LNCaP clone FGC (cell line): ENCODE results near the gene SIRT7.

Experiments
- DNase-seq: peaks from one replicate; pipeline ENCODE4 v3.0.0-alpha.2; 2011; ENCODE audit warnings: low read depth
- H3K4me3 ChIP-seq: 2 replicates; pipeline ENCODE4 v1.5.1; 2011; ENCODE audit warnings: mild to moderate bottlenecking, low read depth, low read length, control low read depth
- TF ChIP-seq, protein P1 (sequence below): IDR thresholded peaks from 2 replicates; pipeline ENCODE4 v1.5.1; 2012; ENCODE audit warnings: mild to moderate bottlenecking; ENCODE audit not compliant: control insufficient read depth, insufficient read depth; ENCODE audit errors: extremely low read depth

The SIRT7 gene, protein sequence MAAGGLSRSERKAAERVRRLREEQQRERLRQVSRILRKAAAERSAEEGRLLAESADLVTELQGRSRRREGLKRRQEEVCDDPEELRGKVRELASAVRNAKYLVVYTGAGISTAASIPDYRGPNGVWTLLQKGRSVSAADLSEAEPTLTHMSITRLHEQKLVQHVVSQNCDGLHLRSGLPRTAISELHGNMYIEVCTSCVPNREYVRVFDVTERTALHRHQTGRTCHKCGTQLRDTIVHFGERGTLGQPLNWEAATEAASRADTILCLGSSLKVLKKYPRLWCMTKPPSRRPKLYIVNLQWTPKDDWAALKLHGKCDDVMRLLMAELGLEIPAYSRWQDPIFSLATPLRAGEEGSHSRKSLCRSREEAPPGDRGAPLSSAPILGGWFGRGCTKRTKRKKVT

GRCh38 chr17:81917565-81918332, at the start of gene SIRT7:
Gene SIRT7 (minus strand): TSS chr17:81918176. CDS start chr17:81918131, 45 bp downstream.
- H3K4me3 ChIP-seq, result peak within 1 kb of the TSS; percentile 63
- DNase-seq, result no peak
- TF ChIP-seq, protein P1, sequence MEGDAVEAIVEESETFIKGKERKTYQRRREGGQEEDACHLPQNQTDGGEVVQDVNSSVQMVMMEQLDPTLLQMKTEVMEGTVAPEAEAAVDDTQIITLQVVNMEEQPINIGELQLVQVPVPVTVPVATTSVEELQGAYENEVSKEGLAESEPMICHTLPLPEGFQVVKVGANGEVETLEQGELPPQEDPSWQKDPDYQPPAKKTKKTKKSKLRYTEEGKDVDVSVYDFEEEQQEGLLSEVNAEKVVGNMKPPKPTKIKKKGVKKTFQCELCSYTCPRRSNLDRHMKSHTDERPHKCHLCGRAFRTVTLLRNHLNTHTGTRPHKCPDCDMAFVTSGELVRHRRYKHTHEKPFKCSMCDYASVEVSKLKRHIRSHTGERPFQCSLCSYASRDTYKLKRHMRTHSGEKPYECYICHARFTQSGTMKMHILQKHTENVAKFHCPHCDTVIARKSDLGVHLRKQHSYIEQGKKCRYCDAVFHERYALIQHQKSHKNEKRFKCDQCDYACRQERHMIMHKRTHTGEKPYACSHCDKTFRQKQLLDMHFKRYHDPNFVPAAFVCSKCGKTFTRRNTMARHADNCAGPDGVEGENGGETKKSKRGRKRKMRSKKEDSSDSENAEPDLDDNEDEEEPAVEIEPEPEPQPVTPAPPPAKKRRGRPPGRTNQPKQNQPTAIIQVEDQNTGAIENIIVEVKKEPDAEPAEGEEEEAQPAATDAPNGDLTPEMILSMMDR, result no peak

DNA sequence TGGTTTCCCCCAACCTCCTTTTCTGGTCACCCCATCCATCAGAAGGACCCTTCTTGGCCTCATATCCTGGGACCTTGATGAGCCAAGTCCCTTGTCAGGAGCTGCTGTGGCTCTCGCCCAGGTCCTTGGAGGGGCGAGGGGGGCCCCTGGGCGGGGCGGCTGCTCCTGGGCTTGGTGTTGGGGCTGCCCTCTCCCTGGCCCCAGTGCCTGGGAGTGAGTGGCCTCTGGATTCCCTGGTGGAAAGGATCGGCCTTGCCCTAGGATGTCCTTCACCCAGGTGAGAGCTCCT, 49.2 kb upstream of the SIRT7 start:
- no peak overlapping the region for H3K4me3 ChIP-seq
- no peak for DNase-seq

GRCh38 chr17:81966343-81967243, 48.6 kb upstream of the SIRT7 start:
- TF ChIP-seq, protein P1, result no peak
- DNase-seq, result no peak
- H3K4me3 ChIP-seq, result no peak overlapping the region

More for the DNA sequence above, 49.2 kb upstream of the SIRT7 start:
- TF ChIP-seq, protein P1, result no peak

DNA sequence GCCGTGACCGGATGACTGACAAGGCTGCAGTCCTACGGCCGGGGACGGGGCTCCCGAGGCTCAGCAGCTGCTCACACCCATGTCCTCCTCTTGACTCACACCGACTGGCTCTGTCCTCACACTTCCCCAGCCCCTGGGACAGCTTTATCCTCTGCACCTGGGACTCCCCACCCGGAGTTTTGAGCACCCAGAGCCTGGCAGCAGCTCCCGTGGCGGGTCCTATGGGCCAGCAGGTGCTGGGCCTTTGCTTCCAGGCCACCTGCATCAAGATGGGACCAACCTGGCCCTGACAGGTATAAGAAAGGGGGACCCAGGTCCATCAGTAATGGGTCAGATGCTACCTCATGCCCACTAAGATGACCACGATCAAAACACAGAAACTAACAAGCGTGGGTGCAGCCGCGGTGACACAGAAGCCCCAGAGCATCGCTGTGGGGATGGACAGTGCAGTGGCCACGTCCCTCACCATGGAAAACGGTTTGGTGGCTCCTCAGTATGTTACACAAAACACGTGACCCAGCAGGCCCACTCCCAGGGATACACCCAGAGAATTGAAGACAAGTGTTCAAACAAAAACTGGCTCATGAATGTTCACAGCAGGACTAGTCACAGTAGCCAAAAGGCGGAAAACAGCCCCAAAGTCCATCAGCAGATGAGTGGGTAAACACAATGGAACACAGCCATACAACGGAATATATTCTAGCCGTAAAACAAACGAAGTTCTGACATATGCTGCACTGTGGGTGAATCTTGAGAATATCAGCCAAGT, 46.3 kb upstream of the SIRT7 start:
- DNase-seq, result no peak
- H3K4me3 ChIP-seq, result no peak overlapping the region
- TF ChIP-seq, protein P1, result no peak

GRCh38 chr17:81962499-81963441, 44.8 kb upstream of the SIRT7 start:
- DNase-seq, result no peak

More at GRCh38 chr17:81962499-81963441, 44.8 kb upstream of the SIRT7 start:
- TF ChIP-seq, protein P1, result no peak
- no peak overlapping the region for H3K4me3 ChIP-seq
